ENCODE results near the gene ESPN.
"Not testable (repeated sequence)": the region's sequence is repeated elsewhere in the genome, so short reads cannot be mapped to it uniquely, and the experiment has no call there.

ESPN gene

GRCh38 chr1:6447016-6447817 lies 22.6 kb downstream of the ESPN start:
- TF ChIP-seq, protein P1, sequence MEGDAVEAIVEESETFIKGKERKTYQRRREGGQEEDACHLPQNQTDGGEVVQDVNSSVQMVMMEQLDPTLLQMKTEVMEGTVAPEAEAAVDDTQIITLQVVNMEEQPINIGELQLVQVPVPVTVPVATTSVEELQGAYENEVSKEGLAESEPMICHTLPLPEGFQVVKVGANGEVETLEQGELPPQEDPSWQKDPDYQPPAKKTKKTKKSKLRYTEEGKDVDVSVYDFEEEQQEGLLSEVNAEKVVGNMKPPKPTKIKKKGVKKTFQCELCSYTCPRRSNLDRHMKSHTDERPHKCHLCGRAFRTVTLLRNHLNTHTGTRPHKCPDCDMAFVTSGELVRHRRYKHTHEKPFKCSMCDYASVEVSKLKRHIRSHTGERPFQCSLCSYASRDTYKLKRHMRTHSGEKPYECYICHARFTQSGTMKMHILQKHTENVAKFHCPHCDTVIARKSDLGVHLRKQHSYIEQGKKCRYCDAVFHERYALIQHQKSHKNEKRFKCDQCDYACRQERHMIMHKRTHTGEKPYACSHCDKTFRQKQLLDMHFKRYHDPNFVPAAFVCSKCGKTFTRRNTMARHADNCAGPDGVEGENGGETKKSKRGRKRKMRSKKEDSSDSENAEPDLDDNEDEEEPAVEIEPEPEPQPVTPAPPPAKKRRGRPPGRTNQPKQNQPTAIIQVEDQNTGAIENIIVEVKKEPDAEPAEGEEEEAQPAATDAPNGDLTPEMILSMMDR (IDR thresholded peaks at IDR 0.05; ENCODE audit: low read depth, low read length, missing control alignments): no peak
- no peak for DNase-seq (ENCODE audit: extremely low read depth, low read depth)

DNA sequence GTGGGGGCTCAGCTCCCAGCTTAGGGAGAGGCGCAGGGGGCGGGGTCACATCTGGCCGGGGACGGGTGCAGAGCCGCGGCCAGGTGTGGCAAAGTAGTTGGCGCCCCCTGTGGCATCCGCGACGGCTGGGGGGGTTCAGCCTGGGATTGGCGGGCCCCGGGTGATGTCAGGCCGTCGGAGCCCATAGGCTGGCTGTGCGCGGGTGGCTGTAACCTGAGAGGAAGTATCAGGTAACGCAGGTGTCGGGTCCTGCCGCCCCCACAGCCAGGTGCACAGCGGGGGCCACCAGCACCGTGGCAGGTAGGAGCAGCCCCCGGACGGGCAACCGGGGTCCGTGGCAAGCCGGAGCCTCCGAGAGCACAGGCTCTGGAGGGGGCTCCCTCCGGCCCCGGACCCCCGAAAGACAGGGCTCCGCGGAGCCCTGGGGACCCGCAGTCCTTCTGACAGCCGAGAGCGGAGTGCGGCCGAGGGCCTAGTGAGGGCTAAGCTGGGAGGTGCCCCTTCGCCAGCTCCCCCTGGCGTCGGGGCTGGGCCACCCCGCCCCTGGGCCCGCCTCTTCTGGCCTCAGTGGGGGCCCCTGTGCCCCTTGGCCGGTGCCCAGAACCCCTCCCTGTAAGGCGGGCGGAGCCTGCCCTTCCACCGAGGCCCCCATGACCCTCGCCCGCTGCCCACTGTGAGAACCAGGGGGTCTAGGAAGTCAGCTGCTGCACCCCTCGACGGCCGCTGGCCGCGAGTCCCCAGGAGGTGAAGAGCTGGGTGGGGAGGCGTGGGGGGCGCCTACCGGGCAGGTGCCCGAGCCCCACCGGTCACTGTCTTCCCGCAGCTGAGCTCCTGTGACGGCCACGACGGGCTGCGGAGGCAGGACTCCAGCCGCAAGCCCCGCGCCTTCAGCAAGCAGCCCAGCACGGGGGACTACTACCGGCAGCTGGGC lies 23.5 kb downstream of the ESPN start:
- TF ChIP-seq, protein P1 (IDR thresholded peaks at IDR 0.05; ENCODE audit: low read depth, low read length, missing control alignments): no peak
- no peak for DNase-seq (ENCODE audit: extremely low read depth, low read depth)
- H3K4me3 ChIP-seq (replicated peaks; ENCODE audit: low read depth, low read length): no peak overlapping the region

More at GRCh38 chr1:6447016-6447817, 22.6 kb downstream of the ESPN start:
- H3K4me3 ChIP-seq (replicated peaks; ENCODE audit: low read depth, low read length): no peak overlapping the region

DNA sequence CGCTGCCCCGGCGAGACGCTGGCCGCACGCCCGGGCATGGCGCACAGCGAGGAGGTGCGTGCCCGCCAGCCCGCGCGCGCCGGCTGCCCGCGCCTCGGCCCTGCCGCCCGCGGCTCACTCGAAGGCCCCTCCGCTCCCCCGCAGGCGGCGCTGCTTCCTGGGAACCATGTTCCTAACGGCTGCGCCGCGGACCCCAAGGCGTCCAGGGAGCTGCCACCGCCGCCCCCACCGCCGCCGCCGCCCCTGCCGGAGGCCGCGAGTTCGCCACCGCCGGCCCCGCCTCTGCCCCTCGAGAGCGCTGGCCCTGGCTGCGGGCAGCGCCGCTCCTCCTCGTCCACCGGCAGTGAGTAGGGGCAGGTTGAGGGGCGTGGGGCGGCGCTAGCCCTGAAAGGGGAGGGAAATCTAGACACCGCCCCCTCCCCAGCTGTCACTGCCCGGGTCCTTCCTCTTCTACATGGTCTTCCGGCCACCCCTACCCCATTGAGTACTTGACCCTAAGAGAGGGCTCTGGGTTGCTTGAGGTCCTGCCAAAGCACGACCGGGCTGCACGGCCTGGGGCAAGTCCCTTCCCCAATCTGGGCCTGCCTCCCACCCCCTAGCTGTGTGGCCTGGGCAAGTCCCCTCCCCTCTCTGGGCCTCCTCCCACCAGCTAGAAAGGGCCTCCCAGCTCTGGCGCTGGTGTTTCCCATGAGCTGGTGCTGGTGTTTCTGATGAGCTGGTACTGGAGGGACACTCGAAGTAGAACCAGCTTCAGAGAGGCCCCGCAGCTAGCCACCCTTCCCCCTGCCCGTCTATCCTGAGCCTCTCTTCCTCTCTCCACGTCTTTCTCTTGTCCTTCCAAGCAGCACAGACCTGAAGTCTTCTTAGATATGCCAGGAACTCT lies 24.4 kb downstream of the ESPN start:
- no peak for DNase-seq (ENCODE audit: extremely low read depth, low read depth)
- no peak overlapping the region for H3K4me3 ChIP-seq (replicated peaks; ENCODE audit: low read depth, low read length)
- TF ChIP-seq, protein P1 (IDR thresholded peaks at IDR 0.05; ENCODE audit: low read depth, low read length, missing control alignments): no peak

GRCh38 chr1:6450005-6450450 lies 25.5 kb downstream of the ESPN start:
- DNase-seq (ENCODE audit: extremely low read depth, low read depth): no peak
- TF ChIP-seq, protein P1 (IDR thresholded peaks at IDR 0.05; ENCODE audit: low read depth, low read length, missing control alignments): no peak

GRCh38 chr1:6450486-6450885 lies 25.9 kb downstream of the ESPN start:
- DNase-seq (ENCODE audit: extremely low read depth, low read depth); H3K4me3 ChIP-seq (replicated peaks; ENCODE audit: low read depth, low read length): not testable (repeated sequence)

More at GRCh38 chr1:6450005-6450450, 25.5 kb downstream of the ESPN start:
- H3K4me3 ChIP-seq (replicated peaks; ENCODE audit: low read depth, low read length): no peak overlapping the region

- TF ChIP-seq, protein P1 (IDR thresholded peaks at IDR 0.05; ENCODE audit: low read depth, low read length, missing control alignments): no peak
- no peak for DNase-seq (ENCODE audit: extremely low read depth, low read depth)
- H3K4me3 ChIP-seq (replicated peaks; ENCODE audit: low read depth, low read length): no peak overlapping the region
Observed at GRCh38 chr1:6450943-6451373, 26.4 kb downstream of the ESPN start.

DNA sequence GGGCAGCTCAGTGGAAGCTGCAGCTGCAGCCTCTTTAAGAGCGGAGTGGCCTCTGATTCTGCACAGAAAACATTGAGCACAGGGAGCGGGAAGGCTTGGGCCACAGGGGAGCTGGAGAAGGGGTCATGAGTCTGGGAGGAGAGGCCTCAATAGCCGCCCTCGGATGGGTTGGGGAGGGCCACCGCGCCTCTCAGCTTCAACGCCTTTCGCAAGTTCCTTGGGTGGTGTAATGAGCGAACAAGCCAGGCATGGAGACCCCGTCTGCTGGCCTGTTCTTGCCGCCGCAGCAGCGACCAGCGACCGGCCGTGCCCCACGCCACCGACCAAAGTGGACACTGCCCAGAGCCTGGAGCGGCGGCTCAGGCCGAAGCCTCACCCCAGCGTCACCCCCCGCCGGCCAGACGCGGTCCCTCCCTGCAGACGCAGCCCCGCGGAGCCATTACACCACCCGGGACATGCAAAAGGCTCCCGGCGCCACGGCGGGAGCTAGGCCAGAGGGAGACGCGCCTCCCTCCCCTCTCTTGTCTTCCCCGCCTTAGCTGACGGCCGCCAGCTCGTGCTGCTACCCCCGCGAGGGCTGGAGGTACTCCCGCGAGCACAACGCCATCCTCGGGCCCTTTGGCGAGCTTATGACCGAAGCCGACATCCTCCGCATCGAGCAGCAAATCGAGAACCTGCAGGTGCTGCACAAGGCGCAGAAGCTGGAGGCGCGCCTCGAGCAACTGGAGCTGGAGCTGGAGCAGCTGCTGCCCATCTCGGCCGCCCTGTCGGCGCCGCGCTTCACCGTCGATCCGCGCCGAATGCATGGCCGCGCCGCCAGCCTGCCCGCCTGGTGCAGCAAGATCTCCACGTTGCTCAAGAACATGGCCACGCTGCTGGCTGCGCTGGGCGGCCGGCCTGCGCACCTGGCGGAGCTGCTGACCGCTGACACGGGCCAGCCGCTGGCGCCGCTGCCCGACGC lies 29.6 kb downstream of the ESPN start:
- not testable (repeated sequence) for DNase-seq (ENCODE audit: extremely low read depth, low read depth); H3K4me3 ChIP-seq (replicated peaks; ENCODE audit: low read depth, low read length)
